Measurements from ENCODE around the gene CDIP1. TPM values are rescaled to one million over a fixed set of nuclear protein-coding genes. Genes with fewer than 3 reads are reported as not detected.
A peak's percentile ranks its signal among the peaks of the same experiment; 100 is the strongest.

The CDIP1 gene
- total RNA-seq, 2 experiments from 2014 or later = 31.9 to 35.7 TPM

DNA sequence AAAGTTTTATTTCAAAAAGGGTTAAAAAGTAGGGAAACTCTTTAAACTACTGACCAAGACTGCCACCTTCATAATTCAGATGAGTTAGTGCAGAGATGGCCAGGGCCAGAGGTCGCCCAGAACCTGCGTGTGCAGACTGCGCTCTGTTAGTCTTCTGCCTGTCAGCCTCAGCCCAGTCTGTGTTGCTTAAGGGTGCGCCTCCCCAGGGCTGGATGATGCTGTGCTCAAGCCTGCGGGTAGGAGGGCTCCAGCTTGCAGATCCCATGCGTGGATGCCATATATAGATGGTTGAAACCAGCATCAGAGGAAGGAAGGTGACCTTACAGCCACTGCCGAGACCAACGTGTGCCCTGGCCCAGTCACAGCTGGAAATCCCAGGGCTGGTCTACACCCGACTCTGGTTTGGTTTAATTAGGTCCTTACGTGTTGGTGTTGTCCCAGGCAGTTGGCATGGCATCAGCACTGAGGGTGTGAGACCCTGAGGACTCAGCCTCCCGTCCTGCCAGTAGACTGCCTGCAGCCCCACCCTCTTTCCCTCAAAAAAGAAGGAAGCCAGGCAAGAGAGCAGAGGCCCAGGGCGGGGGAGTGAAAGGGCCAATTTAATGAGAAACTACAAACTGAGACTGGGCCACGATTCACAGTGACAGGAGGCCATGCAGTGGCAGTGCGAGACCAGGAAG, 27.7 kb downstream of the CDIP1 start:
- H3K27me3 Mint-ChIP-seq (ENCODE audit: low read depth) = no peaks in the 10 kb centered on the region
- H3K4me3 Mint-ChIP-seq = no peak overlapping the region
- peaks cover 37% of the 10 kb centered on the region for H3K4me1 Mint-ChIP-seq (ENCODE audit: low read depth)
- H3K27ac Mint-ChIP-seq = no peak overlapping the region
- no peaks in the 10 kb centered on the region for H3K9me3 Mint-ChIP-seq
- intact Hi-C loops (cut with micrococcal nuclease) = no loop called here
- H3K36me3 Mint-ChIP-seq (ENCODE audit: low read depth) = peaks cover 30% of the 10 kb centered on the region
- DNase-seq = no peak
- CTCF ChIA-PET = interaction anchor here (0.9 to 6.3 kb wide), 4 partner anchors 11 to 75 kb away, joined by 3 to 93 read pairs (median 4); no protein-coding TSS in a partner anchor

GRCh38 chr16:4510131-4510530, 28.4 kb downstream of the CDIP1 start:
- H3K36me3 Mint-ChIP-seq (ENCODE audit: low read depth) = peaks cover 30% of the 10 kb centered on the region
- no peak overlapping the region for H3K4me3 Mint-ChIP-seq
- H3K9me3 Mint-ChIP-seq = no peaks in the 10 kb centered on the region
- CTCF ChIA-PET = interaction anchor here (0.5 to 6.3 kb wide), 4 partner anchors 10 to 76 kb away, joined by 4 to 93 read pairs (median 6); no protein-coding TSS in a partner anchor
- peaks cover 37% of the 10 kb centered on the region for H3K4me1 Mint-ChIP-seq (ENCODE audit: low read depth)
- intact Hi-C loops (cut with micrococcal nuclease) = no loop called here
- no peaks in the 10 kb centered on the region for H3K27me3 Mint-ChIP-seq (ENCODE audit: low read depth)
- no peak overlapping the region for H3K27ac Mint-ChIP-seq
- DNase-seq = no peak

GRCh38 chr16:4509420-4509819, 29.2 kb downstream of the CDIP1 start:
- H3K9me3 Mint-ChIP-seq = no peaks in the 10 kb centered on the region
- H3K4me3 Mint-ChIP-seq = no peak overlapping the region
- intact Hi-C loops (cut with micrococcal nuclease) = loop anchor here (5.0 kb wide), 2 partner anchors 168 to 448 kb away; partner anchors contain the start of gene SEC14L5
- no peaks in the 10 kb centered on the region for H3K27me3 Mint-ChIP-seq (ENCODE audit: low read depth)
- CTCF ChIA-PET = interaction anchor here (0.5 to 6.3 kb wide), 4 partner anchors 51 to 206 kb away, joined by 3 to 93 read pairs (median 6); no protein-coding TSS in a partner anchor
- H3K4me1 Mint-ChIP-seq (ENCODE audit: low read depth) = peaks cover 36% of the 10 kb centered on the region
- no peak for DNase-seq
- peaks cover 30% of the 10 kb centered on the region for H3K36me3 Mint-ChIP-seq (ENCODE audit: low read depth)
- no peak overlapping the region for H3K27ac Mint-ChIP-seq

DNA sequence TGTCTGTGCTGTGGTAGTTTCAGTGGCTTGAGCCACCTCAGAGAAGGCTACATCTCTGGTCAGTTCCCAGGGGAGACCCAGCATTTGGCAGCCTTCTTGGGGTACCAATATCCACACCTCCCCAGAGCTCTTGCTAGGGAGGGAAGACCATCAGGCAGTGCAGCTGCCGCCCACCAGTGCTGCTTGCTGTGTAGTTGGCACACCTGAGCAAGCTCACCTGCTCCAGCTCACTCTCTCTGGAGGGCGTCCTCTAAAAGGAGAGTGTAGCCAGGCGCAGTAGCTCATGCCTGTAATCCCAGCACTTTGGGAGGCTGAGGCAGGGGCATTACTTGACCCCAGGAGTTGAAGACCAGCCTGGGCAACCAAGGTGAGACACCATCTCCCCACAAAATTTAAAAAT, 29.8 kb downstream of the CDIP1 start:
- DNase-seq = no peak
- peaks cover 34% of the 10 kb centered on the region for H3K4me1 Mint-ChIP-seq (ENCODE audit: low read depth)
- no peaks in the 10 kb centered on the region for H3K27me3 Mint-ChIP-seq (ENCODE audit: low read depth)
- CTCF ChIA-PET = interaction anchor here (0.8 to 6.3 kb wide), 4 partner anchors 39 to 157 kb away, joined by 3 to 93 read pairs (median 42); no protein-coding TSS in a partner anchor
- no peaks in the 10 kb centered on the region for H3K9me3 Mint-ChIP-seq
- intact Hi-C loops (cut with micrococcal nuclease) = loop anchor here (5.0 kb wide), 2 partner anchors 168 to 448 kb away; partner anchors contain the start of gene SEC14L5
- H3K36me3 Mint-ChIP-seq (ENCODE audit: low read depth) = peaks cover 30% of the 10 kb centered on the region
- H3K4me3 Mint-ChIP-seq = no peak overlapping the region
- H3K27ac Mint-ChIP-seq = no peak overlapping the region

DNA sequence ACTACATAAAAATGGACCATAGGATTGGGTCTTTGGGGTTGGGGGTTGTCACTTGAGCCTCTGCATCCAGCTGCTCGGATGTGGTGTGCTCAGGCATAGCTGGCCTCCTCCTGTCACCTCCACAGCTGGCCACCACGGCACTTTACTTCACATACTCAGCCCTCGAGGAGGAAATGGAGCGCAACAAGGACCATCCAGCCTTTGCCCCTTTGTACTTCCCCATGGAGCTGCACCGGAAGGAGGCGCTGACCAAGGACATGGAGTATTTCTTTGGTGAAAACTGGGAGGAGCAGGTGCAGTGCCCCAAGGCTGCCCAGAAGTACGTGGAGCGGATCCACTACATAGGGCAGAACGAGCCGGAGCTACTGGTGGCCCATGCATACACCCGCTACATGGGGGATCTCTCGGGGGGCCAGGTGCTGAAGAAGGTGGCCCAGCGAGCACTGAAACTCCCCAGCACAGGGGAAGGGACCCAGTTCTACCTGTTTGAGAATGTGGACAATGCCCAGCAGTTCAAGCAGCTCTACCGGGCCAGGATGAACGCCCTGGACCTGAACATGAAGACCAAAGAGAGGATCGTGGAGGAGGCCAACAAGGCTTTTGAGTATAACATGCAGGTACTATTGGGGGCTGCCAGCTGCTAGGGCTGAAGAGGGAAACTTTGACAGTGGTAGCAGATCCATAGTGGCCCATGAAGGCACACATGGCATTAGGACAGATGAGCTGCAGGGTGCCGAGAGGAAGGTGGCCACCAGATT, 30.8 kb downstream of the CDIP1 start:
- CTCF ChIA-PET = interaction anchor here (0.6 to 6.3 kb wide), 21 partner anchors 7 to 375 kb away, joined by 3 to 93 read pairs (median 7); partner anchors contain the start of genes C16orf96, HMOX2 and NMRAL1
- no peak overlapping the region for H3K4me3 Mint-ChIP-seq
- no peaks in the 10 kb centered on the region for H3K9me3 Mint-ChIP-seq
- peaks cover 27% of the 10 kb centered on the region for H3K36me3 Mint-ChIP-seq (ENCODE audit: low read depth)
- no peaks in the 10 kb centered on the region for H3K27me3 Mint-ChIP-seq (ENCODE audit: low read depth)
- H3K4me1 Mint-ChIP-seq (ENCODE audit: low read depth) = peaks cover 37% of the 10 kb centered on the region
- no peak for DNase-seq
- intact Hi-C loops (cut with micrococcal nuclease) = loop anchor here (2.0 to 5.0 kb wide), 3 partner anchors 31 to 450 kb away; partner anchors contain the start of genes CDIP1 and SEC14L5
- peak overlapping the region; percentile 91 for H3K27ac Mint-ChIP-seq

DNA sequence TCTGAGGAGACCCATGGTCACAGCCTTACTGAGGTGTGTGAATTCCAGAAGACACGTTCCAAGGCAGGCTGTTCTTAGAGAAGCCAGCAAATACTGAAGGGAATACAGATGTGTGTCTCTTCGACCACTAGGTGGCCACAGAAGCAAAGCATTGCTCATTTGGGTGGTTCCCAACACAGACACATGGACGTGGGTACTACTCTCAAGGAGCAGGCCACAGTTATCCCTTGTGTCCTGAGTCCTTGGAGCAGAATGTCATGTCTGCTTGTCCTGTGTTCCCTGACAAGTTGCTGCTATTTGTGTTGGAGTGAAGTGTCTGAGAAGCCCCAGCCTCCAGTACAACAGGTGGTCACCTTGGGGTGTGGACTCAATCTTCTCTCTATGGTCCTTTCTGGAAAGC, 32.1 kb downstream of the CDIP1 start:
- intact Hi-C loops (cut with micrococcal nuclease) = loop anchor here (1.0 to 5.0 kb wide), 5 partner anchors 32 to 451 kb away; partner anchors contain the start of genes CDIP1 and SEC14L5
- peak overlapping the region; percentile 91 for H3K27ac Mint-ChIP-seq
- no peaks in the 10 kb centered on the region for H3K27me3 Mint-ChIP-seq (ENCODE audit: low read depth)
- peak overlapping the region; percentile 48 for H3K4me3 Mint-ChIP-seq
- peaks cover 46% of the 10 kb centered on the region for H3K4me1 Mint-ChIP-seq (ENCODE audit: low read depth)
- no peaks in the 10 kb centered on the region for H3K9me3 Mint-ChIP-seq
- CTCF ChIA-PET = interaction anchor here (0.7 to 6.3 kb wide), 25 partner anchors 8 to 217 kb away, joined by 3 to 93 read pairs (median 8); partner anchors contain the start of genes CDIP1, HMOX2, MGRN1 and NMRAL1
- DNase-seq = peak; percentile 79
- peaks cover 23% of the 10 kb centered on the region for H3K36me3 Mint-ChIP-seq (ENCODE audit: low read depth)

- peaks cover 16% of the 10 kb centered on the region for H3K36me3 Mint-ChIP-seq (ENCODE audit: low read depth)
- CTCF ChIA-PET = interaction anchor here (0.6 to 6.3 kb wide), 20 partner anchors 9 to 601 kb away, joined by 3 to 93 read pairs (median 8); partner anchors contain the start of genes CDIP1, HMOX2, MGRN1 and NMRAL1
These were observed 33.0 kb downstream of the CDIP1 start for GRCh38 chr16:4505356-4506147.

GRCh38 chr16:4501071-4501478, 37.5 kb downstream of the CDIP1 start:
- no peak overlapping the region for H3K4me3 Mint-ChIP-seq
- H3K27me3 Mint-ChIP-seq (ENCODE audit: low read depth) = no peaks in the 10 kb centered on the region
- H3K9me3 Mint-ChIP-seq = no peaks in the 10 kb centered on the region
- peaks cover 85% of the 10 kb centered on the region for H3K4me1 Mint-ChIP-seq (ENCODE audit: low read depth)
- DNase-seq = no peak
- H3K36me3 Mint-ChIP-seq (ENCODE audit: low read depth) = peaks cover 5% of the 10 kb centered on the region
- peak overlapping the region; percentile 80 for H3K27ac Mint-ChIP-seq
- intact Hi-C loops (cut with micrococcal nuclease) = no loop called here
- CTCF ChIA-PET = interaction anchor here (0.7 to 2.7 kb wide), 7 partner anchors 11 to 98 kb away, joined by 3 to 11 read pairs (median 3); no protein-coding TSS in a partner anchor

More at GRCh38 chr16:4505356-4506147, 33.0 kb downstream of the CDIP1 start:
- peak overlapping the region; percentile 62 for H3K4me3 Mint-ChIP-seq
- H3K27me3 Mint-ChIP-seq (ENCODE audit: low read depth) = no peaks in the 10 kb centered on the region
- no peaks in the 10 kb centered on the region for H3K9me3 Mint-ChIP-seq
- DNase-seq = peak; percentile 88
- peak overlapping the region; percentile 91 for H3K27ac Mint-ChIP-seq
- intact Hi-C loops (cut with micrococcal nuclease) = loop anchor here (1.0 to 5.0 kb wide), 8 partner anchors 29 to 452 kb away; partner anchors contain the start of genes CDIP1, HMOX2, MGRN1 and SEC14L5
- H3K4me1 Mint-ChIP-seq (ENCODE audit: low read depth) = peaks cover 54% of the 10 kb centered on the region

DNA sequence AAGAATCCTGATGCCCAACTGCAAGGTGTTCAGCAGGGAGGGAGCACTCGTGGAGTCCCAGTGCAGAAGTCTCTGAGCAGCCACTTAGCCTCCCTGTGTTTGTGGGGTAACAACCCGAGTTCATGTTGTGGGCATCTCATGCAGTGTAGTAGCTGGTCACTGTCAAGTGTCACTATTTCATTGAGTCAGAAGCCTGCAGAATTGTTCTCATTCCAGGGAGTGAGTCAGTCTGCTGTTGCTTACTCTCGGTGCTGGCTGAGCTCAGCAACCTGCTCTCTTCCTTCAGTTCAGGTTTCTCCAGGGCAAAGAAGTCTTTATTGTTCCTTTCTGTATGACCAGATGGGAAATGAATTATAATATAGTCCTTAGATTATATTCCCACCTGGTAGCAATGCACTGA, 38.3 kb downstream of the CDIP1 start:
- Mint-ChIP-seq H3K4me1 (ENCODE audit: low read depth) (peaks cover 85% of the 10 kb centered on the region), H3K27me3 (ENCODE audit: low read depth) (no peaks in the 10 kb centered on the region), H3K9me3 (no peaks in the 10 kb centered on the region), H3K36me3 (ENCODE audit: low read depth) (peaks cover 4% of the 10 kb centered on the region), H3K27ac (peak overlapping the region; percentile 7), H3K4me3 (no peak overlapping the region)
- intact Hi-C loops (cut with micrococcal nuclease) = no loop called here
- CTCF ChIA-PET = interaction anchor here (0.9 to 2.7 kb wide), 10 partner anchors 10 to 124 kb away, joined by 3 to 11 read pairs (median 4); partner anchors contain the start of genes HMOX2 and MGRN1
- peak; percentile 49 for DNase-seq

- Mint-ChIP-seq H3K36me3 (ENCODE audit: low read depth) (peaks cover 4% of the 10 kb centered on the region), H3K9me3 (no peaks in the 10 kb centered on the region), H3K27me3 (ENCODE audit: low read depth) (no peaks in the 10 kb centered on the region), H3K27ac (no peak overlapping the region), H3K4me1 (ENCODE audit: low read depth) (peaks cover 89% of the 10 kb centered on the region), H3K4me3 (no peak overlapping the region)
- intact Hi-C loops (cut with micrococcal nuclease) = no loop called here
- CTCF ChIA-PET = interaction anchor here (0.9 to 2.2 kb wide), 4 partner anchors 8 to 87 kb away, joined by 3 to 8 read pairs (median 4); no protein-coding TSS in a partner anchor
- no peak for DNase-seq
These were observed 39.4 kb downstream of the CDIP1 start for GRCh38 chr16:4499196-4499555.

GRCh38 chr16:4498546-4499195, 39.9 kb downstream of the CDIP1 start:
- no peak for DNase-seq
- Mint-ChIP-seq H3K4me3 (no peak overlapping the region), H3K4me1 (ENCODE audit: low read depth) (peaks cover 89% of the 10 kb centered on the region), H3K36me3 (ENCODE audit: low read depth) (peaks cover 4% of the 10 kb centered on the region), H3K27ac (no peak overlapping the region), H3K27me3 (ENCODE audit: low read depth) (no peaks in the 10 kb centered on the region), H3K9me3 (no peaks in the 10 kb centered on the region)
- intact Hi-C loops (cut with micrococcal nuclease) = no loop called here
- CTCF ChIA-PET = interaction anchor here (1.2 kb wide), 1 partner anchor 8 kb away, joined by 3 read pairs; no protein-coding TSS in a partner anchor

All from activated naive CD4-positive, alpha-beta T cell treated with anti-CD3 and anti-CD28 coated beads for 36 hours (primary cell).